HG03025 (cell line): ENCODE measurements around the gene VPS33B.
A peak's percentile ranks its signal among the peaks of the same experiment; 100 is the strongest.

Experiments
- ATAC-seq: cut with Tn5 transposase; IDR thresholded peaks from one replicate; pipeline ENCODE4 v1.9.1; 2021; ENCODE audit warnings: mild to moderate bottlenecking, moderate library complexity; ENCODE audit not compliant: unreplicated experiment, low FRiP score

The VPS33B gene

GRCh38 chr15:90986790-90987507 is 35.4 kb downstream of the VPS33B start:
- ATAC-seq: no peak

- ATAC-seq: no peak
These were observed 40.3 kb downstream of the VPS33B start for GRCh38 chr15:90982135-90982534.

- no peak for ATAC-seq
These were observed 40.7 kb downstream of the VPS33B start for GRCh38 chr15:90981681-90982080.

GRCh38 chr15:90979582-90979981 is 42.8 kb downstream of the VPS33B start:
- ATAC-seq: no peak

- ATAC-seq: no peak
These were observed 48.2 kb downstream of the VPS33B start for GRCh38 chr15:90974216-90974615.

GRCh38 chr15:90972133-90972532 is 50.3 kb downstream of the VPS33B start:
- ATAC-seq: no peak

GRCh38 chr15:90970274-90970673 is 52.1 kb downstream of the VPS33B start:
- ATAC-seq: no peak

GRCh38 chr15:90968434-90968833 is 54.0 kb downstream of the VPS33B start:
- ATAC-seq: no peak

- ATAC-seq: no peak
These were observed 55.2 kb downstream of the VPS33B start for GRCh38 chr15:90967206-90967605.

GRCh38 chr15:90966262-90966661 is 56.1 kb downstream of the VPS33B start:
- no peak for ATAC-seq

GRCh38 chr15:90962021-90962420 is 60.4 kb downstream of the VPS33B start:
- no peak for ATAC-seq

GRCh38 chr15:90960298-90961091 is 61.9 kb downstream of the VPS33B start:
- ATAC-seq: no peak

GRCh38 chr15:90959894-90960293 is 62.5 kb downstream of the VPS33B start:
- ATAC-seq: no peak

GRCh38 chr15:90959028-90959595 is 63.3 kb downstream of the VPS33B start:
- no peak for ATAC-seq

- no peak for ATAC-seq
These were observed 64.6 kb downstream of the VPS33B start for GRCh38 chr15:90957791-90958190.

- no peak for ATAC-seq
These were observed 65.2 kb downstream of the VPS33B start for GRCh38 chr15:90957031-90957790.

- no peak for ATAC-seq
These were observed 65.9 kb downstream of the VPS33B start for GRCh38 chr15:90956274-90957030.

GRCh38 chr15:90955624-90956273 is 66.6 kb downstream of the VPS33B start:
- ATAC-seq: no peak

GRCh38 chr15:90954712-90955623 is 67.4 kb downstream of the VPS33B start, which contains the start of gene RCCD1:
Gene RCCD1 (plus strand): TSS chr15:90954884. CDS start chr15:90956735, 1,851 bp downstream.
- peak; percentile 82 for ATAC-seq
